Activated CD4-positive, CD25-positive, alpha-beta regulatory T cell (primary cell): ENCODE measurements around the gene MYH14.

Experiments
- DNase-seq, 4 experiments: peaks; one replicate each; lab custom pipeline; 2025; lab: John Stamatoyannopoulos, UW

The MYH14 gene

GRCh38 chr19:50290775-50291174 lies 87.4 kb downstream of the MYH14 start:
- DNase-seq: no peak

GRCh38 chr19:50292216-50292827 lies 88.9 kb downstream of the MYH14 start:
- no peak for DNase-seq

DNA sequence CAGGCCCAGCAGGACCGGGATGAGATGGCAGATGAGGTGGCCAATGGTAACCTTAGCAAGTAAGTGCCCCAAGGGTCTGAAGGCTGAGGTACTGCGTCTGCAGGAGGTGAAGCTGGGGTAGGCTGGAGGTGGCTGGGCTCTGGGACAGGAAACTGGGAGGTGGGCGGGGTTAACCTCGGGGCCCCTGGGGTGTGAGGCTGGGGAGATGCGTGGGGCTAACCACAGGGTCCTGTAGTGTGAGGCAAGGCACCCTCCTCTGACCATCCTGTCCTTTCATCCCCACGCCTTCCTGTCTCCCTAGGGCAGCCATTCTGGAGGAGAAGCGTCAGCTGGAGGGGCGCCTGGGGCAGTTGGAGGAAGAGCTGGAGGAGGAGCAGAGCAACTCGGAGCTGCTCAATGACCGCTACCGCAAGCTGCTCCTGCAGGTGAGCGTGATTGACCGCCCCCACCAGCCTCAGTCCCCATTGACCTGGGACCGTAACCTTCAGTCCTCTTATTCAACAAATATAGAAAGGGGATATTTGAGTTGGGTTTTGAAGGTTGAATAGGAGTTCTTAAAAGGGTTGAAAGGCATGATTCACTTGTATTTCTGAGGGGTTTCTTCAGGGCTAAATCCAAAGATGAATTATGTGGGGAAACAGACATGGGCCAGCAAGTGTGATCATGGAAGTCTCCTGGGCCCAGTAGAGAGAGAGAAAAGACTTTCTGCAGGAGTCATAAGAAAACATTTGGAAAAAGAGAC lies 90.0 kb downstream of the MYH14 start:
- no peak for DNase-seq

DNA sequence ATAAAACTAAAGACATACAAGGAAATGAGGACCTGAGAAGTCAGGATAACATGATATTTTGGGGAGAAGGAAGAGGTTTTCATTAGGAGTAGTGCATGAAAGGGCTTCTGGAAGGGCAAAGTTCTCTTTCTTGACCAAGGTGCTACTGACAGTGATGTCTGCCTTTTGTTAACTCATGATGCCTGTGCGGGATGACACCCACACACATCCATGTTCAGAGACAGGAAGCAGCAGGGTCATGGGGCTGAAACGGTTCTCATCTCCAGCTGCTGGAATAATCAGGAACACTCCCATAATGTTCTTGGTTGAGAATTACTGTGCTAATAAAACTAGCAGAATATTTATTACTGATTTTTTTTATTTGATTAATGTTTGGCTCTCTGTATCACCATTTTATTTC lies 96.6 kb downstream of the MYH14 start:
- DNase-seq: no peak

DNA sequence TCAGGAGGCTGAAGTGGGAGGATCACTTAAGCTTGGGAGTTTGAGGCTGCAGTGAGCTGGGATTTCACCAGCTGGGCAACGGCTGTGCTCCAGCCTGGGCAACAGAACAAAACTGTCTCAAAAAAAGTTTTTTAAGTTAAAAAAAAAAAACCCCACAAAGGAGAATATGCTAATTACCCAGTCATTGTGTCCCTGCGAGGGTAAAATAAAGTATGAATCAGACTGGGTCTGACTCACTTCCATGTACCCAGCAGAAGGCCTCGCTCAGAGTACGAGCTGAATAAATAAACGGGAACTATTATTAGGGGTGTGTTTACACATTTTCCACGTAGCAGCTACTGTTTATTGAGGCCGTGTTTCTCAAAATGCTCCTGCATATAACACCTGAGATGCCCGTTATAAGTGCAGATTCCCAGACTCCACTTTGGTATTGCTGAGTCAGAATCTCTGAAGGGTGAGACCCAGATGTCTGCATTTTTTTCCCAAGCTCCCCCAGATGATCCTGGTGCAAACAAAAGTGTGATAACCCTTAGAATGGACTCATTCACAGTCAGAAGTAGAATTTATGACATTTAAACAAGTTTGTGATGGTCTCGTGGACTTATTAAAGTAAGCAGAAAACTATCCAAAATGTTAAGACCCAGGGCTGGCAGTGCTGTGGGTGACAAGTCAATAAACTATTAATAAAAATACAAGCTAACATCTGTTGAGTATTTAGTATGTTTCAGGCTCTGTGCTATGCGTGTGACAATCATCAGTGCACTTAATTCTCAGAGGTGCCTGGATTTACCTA lies 97.6 kb downstream of the MYH14 start:
- no peak for DNase-seq

- DNase-seq: no peak
These were observed 98.2 kb downstream of the MYH14 start for GRCh38 chr19:50301607-50301971.

GRCh38 chr19:50303558-50303957 lies 100.1 kb downstream of the MYH14 start:
- DNase-seq: no peak

GRCh38 chr19:50308991-50309390 lies 105.6 kb downstream of the MYH14 start:
- DNase-seq: no peak

DNA sequence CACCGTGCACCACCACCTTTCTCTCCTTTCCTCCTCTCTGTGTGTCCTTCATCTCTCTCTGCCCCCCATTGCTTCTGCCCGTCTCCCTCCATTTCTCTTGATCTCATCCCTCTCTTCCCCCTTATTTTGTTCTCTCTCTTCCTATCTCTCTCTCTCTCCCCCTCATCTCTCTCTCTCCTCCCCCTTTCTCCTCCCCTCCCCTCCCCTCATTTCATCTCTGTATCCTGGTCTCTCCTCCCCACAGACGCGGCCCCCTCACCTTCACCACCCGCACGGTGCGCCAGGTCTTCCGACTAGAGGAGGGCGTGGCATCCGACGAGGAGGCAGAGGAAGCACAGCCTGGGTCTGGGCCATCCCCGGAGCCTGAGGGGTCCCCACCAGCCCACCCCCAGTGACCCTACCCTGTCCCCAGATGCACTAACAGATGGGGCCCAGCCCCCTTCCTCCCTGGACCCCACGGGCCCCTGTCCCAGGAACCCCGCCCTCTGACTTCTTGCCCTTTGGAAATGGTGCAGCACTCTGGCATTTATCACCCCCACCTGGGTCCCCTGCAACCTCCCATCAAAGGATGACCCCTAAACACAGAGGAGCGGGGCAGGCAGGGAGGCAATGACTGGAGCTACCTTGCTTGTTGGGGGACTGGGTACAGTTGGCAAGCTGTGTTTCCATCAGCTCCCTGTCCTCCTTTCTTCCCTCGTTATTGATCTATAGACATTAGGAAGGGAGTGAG lies 106.1 kb downstream of the MYH14 start:
- no peak for DNase-seq

DNA sequence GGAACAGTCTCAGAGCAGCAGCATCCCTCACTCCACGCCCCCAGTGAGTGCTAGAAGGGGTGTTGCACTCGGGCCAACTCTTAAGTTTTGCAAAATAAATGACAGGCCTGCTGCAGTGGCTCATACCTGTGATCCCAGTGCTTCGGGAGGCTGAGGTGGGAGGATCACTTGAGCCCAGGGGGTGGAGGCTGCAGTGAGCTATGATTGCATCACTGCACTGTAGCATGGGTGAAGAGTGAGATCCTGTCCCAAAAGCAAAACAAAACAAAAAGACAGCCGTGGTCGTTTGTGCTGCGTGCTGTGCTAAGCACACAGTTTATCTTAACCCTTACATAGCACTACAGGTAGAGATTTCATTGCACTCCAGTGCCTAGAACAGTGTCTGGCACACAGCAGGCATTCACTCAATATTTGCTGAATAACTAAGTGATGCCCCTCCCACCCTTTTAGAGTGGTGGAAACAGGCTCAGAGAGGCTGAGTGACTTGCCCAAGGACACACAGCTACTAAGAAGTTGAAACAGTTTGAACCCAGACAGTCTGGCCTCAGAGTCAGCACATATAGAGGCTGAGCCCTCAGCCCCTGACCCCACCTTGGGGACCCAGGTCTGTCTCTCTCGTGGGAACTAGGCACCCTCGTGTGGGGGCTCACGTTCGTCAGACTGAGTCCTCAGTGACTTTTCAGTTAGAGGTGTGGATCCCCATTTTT lies 107.5 kb downstream of the MYH14 start:
- no peak for DNase-seq

GRCh38 chr19:50311723-50312635 lies 108.6 kb downstream of the MYH14 start:
- DNase-seq: no peak

GRCh38 chr19:50312967-50313811 lies 109.8 kb downstream of the MYH14 start:
- no peak for DNase-seq

DNA sequence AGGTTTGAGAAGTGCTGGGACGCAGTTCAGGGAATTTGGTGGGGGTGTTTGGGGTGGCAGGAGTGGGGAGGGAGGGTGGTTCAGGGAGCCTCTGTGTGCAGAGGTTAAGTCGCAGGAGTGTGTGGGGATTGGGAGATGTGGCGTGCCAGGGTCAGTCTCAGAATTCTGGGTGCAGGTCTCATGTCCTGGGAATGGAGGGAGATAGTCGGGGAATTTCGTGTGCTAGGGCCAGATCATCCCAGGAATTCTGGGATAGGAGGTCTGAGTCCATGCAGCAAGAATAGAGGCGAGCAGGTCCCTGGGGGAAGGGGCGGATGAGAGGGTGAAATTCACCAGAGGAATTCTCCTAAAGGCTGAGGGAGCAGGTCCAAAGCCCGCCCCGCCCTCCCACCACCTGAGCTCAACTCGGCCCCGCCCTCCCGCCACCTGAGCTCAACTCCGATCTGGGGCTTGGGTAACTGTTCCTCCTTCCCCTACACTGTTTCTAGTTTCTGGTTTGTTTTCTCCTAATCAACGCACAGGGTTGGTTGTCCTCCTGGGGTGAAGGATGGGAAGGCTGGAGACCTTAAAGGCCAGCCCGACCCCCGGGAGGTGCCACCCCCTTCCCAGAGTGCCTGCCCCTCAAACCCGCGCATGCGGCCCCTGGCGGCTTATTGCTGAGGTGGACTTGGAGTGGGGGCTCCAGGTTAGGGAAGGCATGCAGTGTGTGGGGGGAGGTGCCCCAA lies 110.6 kb downstream of the MYH14 start:
- no peak for DNase-seq

DNA sequence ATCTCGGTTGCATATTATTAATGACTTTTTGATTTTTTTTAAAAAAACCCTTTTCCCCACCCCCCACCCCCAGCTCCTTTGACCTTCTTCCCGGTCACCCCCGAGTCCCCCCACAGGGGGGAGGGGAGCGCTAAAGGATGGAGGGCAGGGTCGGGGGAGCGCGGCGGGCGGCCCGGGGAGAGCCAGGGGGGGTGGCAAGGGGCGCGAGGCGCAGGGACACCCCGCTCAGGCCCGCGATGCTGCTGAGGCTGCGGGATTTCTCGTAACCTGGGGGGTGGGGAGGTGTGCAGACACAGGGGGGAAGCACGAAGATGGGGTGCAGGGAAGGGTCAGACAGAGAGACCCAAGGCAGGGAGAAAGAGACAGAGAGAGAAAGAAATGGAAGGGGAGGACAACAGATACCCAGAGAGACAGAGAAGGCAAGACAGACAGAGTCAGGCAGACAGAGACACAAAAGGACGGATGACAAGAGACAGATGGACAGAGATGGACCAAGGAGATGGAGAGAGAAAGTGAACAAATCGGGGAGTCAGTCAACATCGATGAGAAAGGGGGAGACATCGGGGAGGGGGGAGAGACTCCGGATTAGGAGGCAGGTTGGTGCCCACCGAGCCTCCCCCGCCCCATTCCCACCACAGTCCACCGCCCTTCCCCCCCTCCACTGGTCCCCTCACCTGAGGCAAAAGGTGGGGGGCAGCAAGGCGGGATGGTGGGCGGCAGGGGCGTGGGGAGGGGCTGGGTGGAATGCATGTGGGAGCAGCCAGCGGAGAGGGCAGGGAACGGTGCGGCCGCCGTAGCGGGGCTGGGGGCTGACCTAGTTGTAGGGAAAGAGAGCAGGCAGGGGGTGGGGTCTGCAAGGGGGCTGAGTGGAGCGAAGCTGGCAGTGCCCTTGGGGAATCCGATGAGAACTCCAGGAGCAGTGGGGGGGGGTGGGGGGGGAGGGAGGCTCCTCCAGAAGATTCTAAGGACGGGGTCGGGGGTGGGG lies 111.6 kb downstream of the MYH14 start:
- DNase-seq: no peak

GRCh38 chr19:50315773-50316448 lies 112.5 kb downstream of the MYH14 start:
- no peak for DNase-seq

GRCh38 chr19:50317115-50317514 lies 113.7 kb downstream of the MYH14 start:
- DNase-seq: no peak

- DNase-seq: no peak
These were observed 115.0 kb downstream of the MYH14 start for GRCh38 chr19:50318438-50318837.
